GM19193 (cell line): ENCODE data around the gene BTBD6.

Experiments used
- POLR2A ChIP-seq: IDR thresholded peaks from 4 replicates; pipeline ENCODE4 v1.6.1; 2011; ENCODE audit not compliant: insufficient read depth, insufficient read length; ENCODE audit errors: extremely low read depth

Gene BTBD6

GRCh38 chr14:105267820-105268548, 19.7 kb downstream of the BTBD6 start:
- TF ChIP-seq POLR2A: no peak

DNA sequence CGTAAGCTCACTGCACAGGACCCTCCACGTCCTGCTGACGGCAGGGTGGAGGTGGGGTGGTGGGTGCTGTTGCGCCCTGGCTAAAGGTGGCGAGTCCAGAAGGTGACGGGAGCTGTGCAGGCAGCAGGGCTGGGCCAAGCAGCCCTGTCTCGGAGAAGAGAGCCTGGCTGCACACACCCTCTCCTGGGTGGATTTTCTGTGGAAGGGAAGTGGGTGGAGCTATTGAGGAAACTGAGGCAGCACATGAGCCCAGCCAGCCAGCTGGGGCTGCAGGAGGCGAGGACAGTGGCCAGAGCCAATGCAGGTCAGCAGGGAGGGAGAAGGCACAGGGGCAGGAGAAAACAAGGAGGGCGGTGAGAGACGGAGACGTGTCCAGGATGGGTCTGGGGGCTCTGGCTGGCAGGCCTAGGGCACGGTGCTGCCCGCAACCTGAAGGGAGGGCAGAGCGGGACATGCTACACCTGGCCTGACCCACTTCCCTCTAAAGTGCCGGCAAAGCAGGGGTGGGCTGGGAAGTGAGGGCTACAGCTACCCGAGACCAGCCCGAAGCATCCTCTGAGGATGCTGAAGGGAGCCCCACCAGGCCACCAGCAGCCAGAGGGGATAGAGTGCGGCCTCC, 20.5 kb downstream of the BTBD6 start:
- TF ChIP-seq POLR2A: no peak

GRCh38 chr14:105269405-105269804, 21.1 kb downstream of the BTBD6 start:
- no peak for TF ChIP-seq POLR2A

- TF ChIP-seq POLR2A: no peak
Observed at GRCh38 chr14:105271224-105271890, 23.0 kb downstream of the BTBD6 start.

- no peak for TF ChIP-seq POLR2A
Observed at GRCh38 chr14:105272623-105273022, 24.3 kb downstream of the BTBD6 start.

DNA sequence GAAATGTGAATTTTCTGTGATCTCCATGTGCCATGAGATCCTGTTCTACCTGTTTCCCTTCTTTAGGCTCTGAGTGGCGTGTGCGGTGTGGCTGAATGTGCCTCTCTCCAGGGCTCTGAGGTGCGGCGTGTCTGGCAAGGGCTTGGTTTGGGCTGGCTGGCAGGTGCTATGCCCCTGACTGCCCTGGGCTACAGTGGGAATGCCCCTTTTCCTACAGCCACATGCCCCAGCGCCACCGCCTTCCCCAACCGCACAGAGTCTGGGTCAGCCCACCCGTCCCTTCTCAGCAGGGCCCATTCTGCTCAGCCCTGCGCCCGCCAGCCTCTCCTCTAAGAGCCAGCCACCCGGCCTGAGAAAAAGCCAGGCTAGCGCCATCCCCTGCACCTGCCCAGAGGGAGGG, 24.7 kb downstream of the BTBD6 start:
- TF ChIP-seq POLR2A: no peak

DNA sequence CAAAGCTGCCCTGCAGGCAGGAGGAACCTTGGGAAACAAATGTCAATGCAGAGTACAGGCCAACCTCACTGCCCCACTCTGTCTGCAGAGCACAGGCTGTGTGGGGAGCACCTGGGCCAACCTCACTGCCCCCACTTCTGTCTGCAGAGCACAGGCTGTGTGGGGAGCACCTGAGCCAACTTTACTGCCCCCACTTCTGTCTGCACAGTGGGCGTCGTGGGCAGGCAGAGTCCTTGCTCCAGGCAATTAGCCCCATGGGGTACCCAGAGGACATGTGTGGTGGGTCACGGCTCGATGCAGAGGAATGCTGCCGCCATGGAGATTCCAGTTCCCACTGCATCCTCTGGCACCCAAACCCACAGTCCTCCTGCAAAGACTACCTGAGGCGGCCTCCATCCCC, 26.3 kb downstream of the BTBD6 start:
- no peak for TF ChIP-seq POLR2A

DNA sequence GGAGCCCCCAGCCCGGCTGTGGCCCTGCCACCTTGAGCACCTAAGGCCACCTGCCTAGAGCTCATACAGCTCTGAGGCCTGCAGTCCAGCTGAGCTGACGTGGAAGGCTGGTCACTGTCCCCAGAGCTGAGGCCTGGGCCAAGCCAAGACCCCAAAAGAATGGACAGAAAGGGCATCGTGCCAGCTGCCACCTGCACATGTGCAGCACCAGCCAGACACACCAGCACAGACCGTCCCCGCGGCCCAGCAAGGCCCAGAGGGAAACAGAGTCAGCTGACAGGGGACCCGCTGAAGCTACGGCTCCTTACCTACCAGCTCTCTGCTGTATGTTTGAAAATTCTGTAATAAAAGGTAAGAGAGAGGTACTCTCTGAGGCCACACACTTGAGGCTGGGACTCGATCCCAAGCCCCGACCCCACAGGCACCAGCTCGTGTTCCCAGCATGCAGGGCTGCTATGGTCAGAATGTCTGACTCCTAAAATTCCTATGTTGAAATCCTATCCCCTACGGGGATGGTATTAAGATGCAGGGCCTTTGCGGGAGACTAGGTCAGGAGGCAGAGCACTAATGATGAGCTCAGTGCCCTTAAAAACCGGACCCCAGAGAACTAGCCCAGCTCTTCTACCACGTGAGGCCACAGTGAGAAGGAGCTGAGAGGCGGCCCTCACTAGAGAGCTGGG, 27.1 kb downstream of the BTBD6 start:
- TF ChIP-seq POLR2A: no peak

GRCh38 chr14:105279642-105280361, 31.5 kb downstream of the BTBD6 start:
- TF ChIP-seq POLR2A: no peak

DNA sequence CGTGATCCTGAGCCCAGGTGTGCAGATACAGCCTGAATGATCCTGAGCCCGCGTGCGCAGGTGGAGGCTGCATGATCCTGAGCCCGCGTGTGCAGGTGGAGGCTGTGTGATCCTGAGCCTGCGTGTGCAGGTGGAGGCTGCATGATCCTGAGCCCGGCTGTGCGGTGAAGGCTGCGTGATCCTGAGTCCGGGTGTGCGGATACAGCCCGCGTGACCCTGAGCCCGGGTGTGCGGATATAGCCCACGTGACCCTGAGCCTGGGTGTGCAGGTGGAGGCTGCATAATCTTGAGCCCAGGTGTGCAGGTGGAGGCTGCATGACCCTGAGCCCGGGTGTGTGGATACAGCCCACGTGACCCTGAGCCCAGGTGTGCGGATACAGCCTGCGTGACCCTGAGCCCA, 32.2 kb downstream of the BTBD6 start:
- TF ChIP-seq POLR2A: no peak

DNA sequence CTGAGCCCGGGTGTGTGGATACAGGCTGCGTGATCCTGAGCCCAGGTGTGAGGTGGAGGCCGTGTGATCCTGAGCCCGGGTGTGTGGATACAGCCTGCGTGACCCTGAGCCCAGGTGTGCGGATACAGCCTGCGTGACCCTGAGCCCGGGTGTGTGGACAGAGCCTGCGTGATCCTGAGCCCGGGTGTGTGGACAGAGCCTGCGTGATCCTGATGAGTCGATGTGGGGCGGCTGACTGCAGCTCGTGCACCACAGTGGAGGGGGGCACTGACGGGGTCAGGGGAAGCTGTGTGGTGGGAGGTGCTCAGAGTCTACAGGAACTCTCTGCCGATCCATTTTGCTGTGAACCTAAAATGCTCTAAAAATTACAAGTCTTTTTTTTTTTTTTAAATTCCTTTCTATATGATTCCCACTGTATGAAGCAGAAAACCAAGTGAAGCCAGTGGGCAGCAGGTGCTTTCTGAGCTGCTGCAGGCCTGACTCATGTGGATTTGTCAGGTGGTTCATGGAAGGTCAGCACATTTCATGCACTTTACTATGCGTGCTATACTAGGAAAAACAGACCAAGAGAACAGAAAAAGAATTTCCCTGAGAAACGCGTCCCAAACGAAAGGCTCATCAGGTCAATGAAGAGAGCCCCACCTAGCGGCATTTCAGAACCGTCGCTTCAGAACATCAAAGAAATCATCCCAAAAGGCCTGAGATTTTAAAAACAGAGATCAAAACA, 33.2 kb downstream of the BTBD6 start:
- no peak for TF ChIP-seq POLR2A

GRCh38 chr14:105282098-105282725, 33.9 kb downstream of the BTBD6 start:
- no peak for TF ChIP-seq POLR2A

- TF ChIP-seq POLR2A: no peak
Observed at GRCh38 chr14:105283028-105283427, 34.7 kb downstream of the BTBD6 start.

GRCh38 chr14:105283899-105284298, 35.6 kb downstream of the BTBD6 start:
- no peak for TF ChIP-seq POLR2A
